RKO (cell line): ENCODE data around the gene NAA10.

ENCODE experiments used
- DNase-seq: peaks from one replicate; pipeline ENCODE4 v3.0.0-alpha.2; 2016; ENCODE audit warnings: low spot score

Gene NAA10

GRCh38 chrX:153966841-153967535 lies 32.2 kb upstream of the NAA10 start:
- DNase-seq: peak; percentile 30

- DNase-seq: no peak
Measured at GRCh38 chrX:153966283-153966688, 31.4 kb upstream of the NAA10 start.

GRCh38 chrX:153965406-153965805 lies 30.6 kb upstream of the NAA10 start:
- no peak for DNase-seq

- no peak for DNase-seq
Measured at GRCh38 chrX:153964105-153964504, 29.3 kb upstream of the NAA10 start.

GRCh38 chrX:153963546-153963945 lies 28.7 kb upstream of the NAA10 start:
- no peak for DNase-seq

GRCh38 chrX:153961292-153961691 lies 26.5 kb upstream of the NAA10 start:
- DNase-seq: no peak

- DNase-seq: no peak
Measured at GRCh38 chrX:153960786-153961185, 25.9 kb upstream of the NAA10 start.

GRCh38 chrX:153960077-153960476 lies 25.2 kb upstream of the NAA10 start:
- no peak for DNase-seq

- DNase-seq: no peak
Measured at GRCh38 chrX:153959649-153960048, 24.8 kb upstream of the NAA10 start.

- no peak for DNase-seq
Measured at GRCh38 chrX:153958605-153959004, 23.8 kb upstream of the NAA10 start.

GRCh38 chrX:153957224-153957623 lies 22.4 kb upstream of the NAA10 start:
- DNase-seq: no peak

GRCh38 chrX:153956044-153956907 lies 21.4 kb upstream of the NAA10 start:
- DNase-seq: no peak

GRCh38 chrX:153955228-153955732 lies 20.4 kb upstream of the NAA10 start:
- no peak for DNase-seq

- no peak for DNase-seq
Measured at GRCh38 chrX:153954558-153955227, 19.9 kb upstream of the NAA10 start.

- no peak for DNase-seq
Measured at GRCh38 chrX:153953892-153954557, 19.2 kb upstream of the NAA10 start.

- peak; percentile 61 for DNase-seq
Measured at GRCh38 chrX:153953342-153953830, 18.5 kb upstream of the NAA10 start.

GRCh38 chrX:153952373-153953026 lies 17.7 kb upstream of the NAA10 start:
- DNase-seq: no peak

GRCh38 chrX:153951683-153952372 lies 17.0 kb upstream of the NAA10 start:
- DNase-seq: no peak

GRCh38 chrX:153950127-153950526 lies 15.3 kb upstream of the NAA10 start:
- DNase-seq: no peak
